IMR-90 (cell line): ENCODE measurements around the gene TOR2A. TPM values are rescaled to one million over a fixed set of nuclear protein-coding genes. Genes with fewer than 3 reads are reported as not detected.

ENCODE experiments used
- ATAC-seq: fragments of 200-7000 bp; cut with Tn5 transposase; 2 replicates; pipeline ENCODE4 v1.9.1; 2020; ENCODE audit warnings: low read depth, mild to moderate bottlenecking, moderate library complexity
- BruUV-seq: library from RNA; stranded (reverse); fragments of 400-500 nt; replicated peaks from 2 replicates; lab custom pipeline; 2021; lab: Mats Ljungman, UMichigan
- CTCF ChIA-PET: fragments of 300-600 bp; formaldehyde crosslinking; extraction: SDS; loops from one replicate; lab custom pipeline; 2021; ENCODE audit warnings: antibody characterized with exemption; lab: Yijun Ruan, JAX
- POLR2A ChIA-PET: fragments of 300-600 bp; sonication (Branson Sonifier 250); formaldehyde crosslinking; loops from one replicate; lab custom pipeline; 2022; ENCODE audit warnings: antibody characterized with exemption; ENCODE audit not compliant: unreplicated experiment; lab: Charles Lee
- DNase-seq: peaks from one replicate; pipeline ENCODE4 v3.0.0; 2013
- H2AFZ ChIP-seq: replicated peaks from 2 replicates; pipeline ENCODE3; 2013; ENCODE audit warnings: low read length, mild to moderate bottlenecking; ENCODE audit not compliant: poor library complexity
- H2AK5ac ChIP-seq: 2 replicates; pipeline ENCODE4 v1.6.1; 2013; ENCODE audit warnings: low read depth, low read length, inconsistent platforms
- H2AK9ac ChIP-seq: replicated peaks from 2 replicates; pipeline ENCODE3; 2013; ENCODE audit warnings: mild to moderate bottlenecking, low read depth, low read length, moderate library complexity; ENCODE audit not compliant: poor library complexity
- H2BK120ac ChIP-seq: 2 replicates; pipeline ENCODE4 v1.6.1; 2013; ENCODE audit warnings: low read depth, low read length, inconsistent platforms
- H2BK15ac ChIP-seq: 3 replicates; pipeline ENCODE4 v1.6.1; 2013; ENCODE audit warnings: low read depth, low read length, inconsistent platforms
- H2BK20ac ChIP-seq: 2 replicates; pipeline ENCODE4 v1.6.1; 2013; ENCODE audit warnings: low read depth, mild to moderate bottlenecking, inconsistent platforms, low read length, moderate library complexity
- H2BK5ac ChIP-seq: 2 replicates; pipeline ENCODE4 v1.6.1; 2013; ENCODE audit warnings: mild to moderate bottlenecking, low read depth, low read length, inconsistent platforms; ENCODE audit not compliant: poor library complexity, severe bottlenecking
- H3K14ac ChIP-seq: replicated peaks from 2 replicates; pipeline ENCODE4 v1.6.1; 2013; ENCODE audit warnings: low read depth, low read length, inconsistent platforms
- H3K18ac ChIP-seq: 2 replicates; pipeline ENCODE4 v1.6.1; 2013; ENCODE audit warnings: low read depth, low read length, control low read depth
- H3K23ac ChIP-seq: 2 replicates; pipeline ENCODE4 v1.6.1; 2013; ENCODE audit warnings: low read depth, low read length, inconsistent platforms
- H3K27ac ChIP-seq: 2 replicates; pipeline ENCODE4 v1.5.1; 2013; ENCODE audit warnings: mild to moderate bottlenecking, control low read depth, low read length; ENCODE audit not compliant: insufficient read depth
- H3K27me3 ChIP-seq: 2 replicates; pipeline ENCODE4 v1.6.1; 2013; ENCODE audit warnings: low read length; ENCODE audit not compliant: control insufficient read depth, insufficient read depth
- H3K36me3 ChIP-seq: 2 replicates; pipeline ENCODE4 v1.6.1; 2013; ENCODE audit warnings: low read length, mixed read lengths; ENCODE audit not compliant: control insufficient read depth, insufficient read depth
- H3K4ac ChIP-seq: 2 replicates; pipeline ENCODE4 v1.6.1; 2013; ENCODE audit warnings: low read depth, low read length, inconsistent platforms
- H3K4me1 ChIP-seq: 2 replicates; pipeline ENCODE4 v1.6.1; 2013; ENCODE audit warnings: low read length, mixed read lengths; ENCODE audit not compliant: control insufficient read depth, insufficient read depth
- H3K4me2 ChIP-seq: 2 replicates; pipeline ENCODE4 v1.6.1; 2013; ENCODE audit warnings: low read depth, mild to moderate bottlenecking, control low read depth, low read length, moderate library complexity
- H3K4me3 ChIP-seq: 2 replicates; pipeline ENCODE4 v1.5.1; 2013; ENCODE audit warnings: low read depth, mild to moderate bottlenecking, control low read depth, low read length, moderate library complexity; ENCODE audit not compliant: insufficient read depth
- H3K56ac ChIP-seq: 2 replicates; pipeline ENCODE4 v1.6.1; 2013; ENCODE audit warnings: low read length, inconsistent platforms; ENCODE audit not compliant: insufficient read depth; ENCODE audit errors: extremely low read depth
- H3K79me1 ChIP-seq, 2 experiments: 2 replicates each; pipeline ENCODE4 v1.6.1; 2013; ENCODE audit warnings: low read length in 2 of 2, inconsistent platforms in 1 of 2, low read depth in 1 of 2
- H3K9ac ChIP-seq: 2 replicates; pipeline ENCODE4 v1.6.1; 2013; ENCODE audit warnings: low read depth, low read length, control low read depth
- H3K9me1 ChIP-seq: 2 replicates; pipeline ENCODE4 v1.6.1; 2013; ENCODE audit warnings: low read length, inconsistent platforms; ENCODE audit not compliant: insufficient read depth
- H3K9me3 ChIP-seq: 2 replicates; pipeline ENCODE4 v1.6.1; 2013; ENCODE audit warnings: low read length; ENCODE audit not compliant: control insufficient read depth, insufficient read depth
- H4K20me1 ChIP-seq: 2 replicates; pipeline ENCODE4 v1.6.1; 2013; ENCODE audit warnings: low read length, inconsistent platforms; ENCODE audit not compliant: insufficient read depth
- H4K5ac ChIP-seq: 2 replicates; pipeline ENCODE4 v1.6.1; 2013; ENCODE audit warnings: mild to moderate bottlenecking, low read depth, low read length, control low read depth
- H4K8ac ChIP-seq, 2 experiments: 2 replicates each; pipeline ENCODE4 v1.6.1; 2013; ENCODE audit warnings: low read depth in 2 of 2, low read length in 2 of 2, control low read depth in 1 of 2, inconsistent platforms in 1 of 2
- H4K91ac ChIP-seq: 2 replicates; pipeline ENCODE4 v1.6.1; 2013; ENCODE audit warnings: low read depth, low read length, inconsistent platforms; ENCODE audit not compliant: insufficient read depth
- MAFK ChIP-seq: IDR thresholded peaks from 2 replicates; pipeline ENCODE4 v1.6.1; 2012; ENCODE audit warnings: low read depth, low read length, improper control_type of control experiment
- WGBS, 2 experiments: methylation state at CpG; one replicate each; pipeline versions ENCODE4 v1.1.5 to v1.1.7; 2013; ENCODE audit warnings: missing lambda C conversion rate in 2 of 2; ENCODE audit not compliant: insufficient read length in 1 of 2; ENCODE audit errors: extremely low coverage in 2 of 2; 5-methylcytosine and 5-hydroxymethylcytosine counted together
- dilution Hi-C: fragments of 300-500 bp; cut with HindIII; formaldehyde crosslinking; loops from one replicate; pipeline ENCODE4 v1.14.3; 2018; ENCODE audit warnings: low sequenced_read_pairs; ENCODE audit not compliant: unreplicated experiment
- in situ Hi-C: fragments of 300-500 bp; cut with MboI; formaldehyde crosslinking; loops from 3 replicates; pipeline ENCODE4 v1.14.3; 2019; ENCODE audit warnings: low sequenced_read_pairs, inconsistent platforms, mixed read lengths
- intact Hi-C: fragments of 100-400 bp; cut with micrococcal nuclease; formaldehyde crosslinking; loops from 2 replicates; pipeline ENCODE4 v1.10.0; 2022
- polyA plus RNA-seq, 3 experiments: library from polyadenylated mRNA; depleted of rRNA; stranded (reverse); fragments of >200 nt; gene quantifications; 2 replicates each; pipeline ENCODE4 v1.2.3, GENCODE V29; 2012; ENCODE audit warnings: low replicate concordance in 1 of 3
- total RNA-seq: library from RNA; depleted of rRNA; stranded (reverse); fragments of >200 nt; gene quantifications from 2 replicates; pipeline ENCODE4 v1.2.3, GENCODE V29; 2012
- TF ChIP-seq, protein P1 (sequence below): fragments of 150-350 bp; IDR thresholded peaks from 2 replicates; pipeline ENCODE4 v1.6.1; 2017; ENCODE audit warnings: mild to moderate bottlenecking, antibody characterized with exemption, low read length, low read depth

The TOR2A gene
- total and polyA plus RNA-seq, 2 of the 4 experiments (the other 2 are of a cell fraction): 0.90 to 12.5 TPM

DNA sequence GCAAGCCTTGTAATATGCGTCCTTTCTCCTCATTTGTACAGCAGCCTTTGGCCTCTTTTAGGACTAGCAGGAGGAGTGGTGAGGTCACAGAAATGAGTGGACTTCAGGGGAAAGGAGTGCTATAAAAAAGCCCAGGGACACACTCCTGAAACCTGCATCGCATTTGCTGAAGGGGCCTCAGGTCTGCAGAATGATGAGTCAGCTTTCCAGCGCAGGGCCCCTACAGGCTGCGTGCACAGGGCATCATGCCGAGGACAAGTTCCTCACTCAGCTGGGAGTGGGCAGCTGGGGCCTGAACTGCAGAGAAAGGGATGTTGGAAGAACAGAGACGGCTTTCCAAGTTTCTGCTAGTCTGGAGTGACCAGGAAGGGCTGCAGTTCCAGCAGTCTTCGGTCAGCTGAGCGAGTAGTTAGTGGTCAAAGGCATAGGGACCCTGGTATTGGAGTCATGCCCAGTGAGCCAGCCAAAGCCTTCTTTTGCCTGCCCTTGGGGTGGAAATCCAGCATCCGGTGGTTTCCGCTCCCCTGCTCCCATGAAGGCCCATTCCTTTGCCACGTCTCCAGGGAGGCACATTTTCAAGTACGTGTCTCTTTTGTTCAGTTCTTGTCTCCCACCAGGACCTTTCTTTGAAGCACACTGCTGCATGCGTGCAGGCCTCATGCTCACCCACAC is 45.6 kb downstream of the TOR2A start:
- no peak overlapping the region for H2AK5ac ChIP-seq
- intact Hi-C loops: no loop called here
- H2AK9ac ChIP-seq: peak overlapping the region; percentile 13
- peaks cover 15% of the 10 kb centered on the region for H3K9me1 ChIP-seq
- ChIA-PET POLR2A (no interaction called here), CTCF (no interaction called here)
- no peaks in the 10 kb centered on the region for H4K20me1 ChIP-seq
- WGBS, 2 experiments: 89% methylated on average over 8 of the region's 13 CpGs; no CpG with 5 or more reads in 1 of the 2 experiments
- no peak overlapping the region for H2BK15ac ChIP-seq
- H2BK20ac ChIP-seq: no peak overlapping the region
- no peak overlapping the region for H4K91ac ChIP-seq
- no peak overlapping the region for H2BK120ac ChIP-seq
- no peak overlapping the region for H3K14ac ChIP-seq
- no peak overlapping the region for H3K27ac ChIP-seq
- no peaks in the 10 kb centered on the region for H3K9me3 ChIP-seq
- H3K9ac ChIP-seq: no peak overlapping the region
- no peak for DNase-seq
- no TSS peak for BruUV-seq
- no peak overlapping the region for H4K5ac ChIP-seq
- no peak overlapping the region for H3K4ac ChIP-seq
- H2AFZ ChIP-seq: no peak overlapping the region
- no peaks in the 10 kb centered on the region for H3K79me1 ChIP-seq
- H3K27me3 ChIP-seq: no peaks in the 10 kb centered on the region
- H3K4me3 ChIP-seq: no peak overlapping the region
- in situ Hi-C loops: no loop called here
- H3K4me2 ChIP-seq: no peak overlapping the region
- no peak overlapping the region for H3K18ac ChIP-seq
- no peak overlapping the region for H2BK5ac ChIP-seq
- dilution Hi-C loops: no loop called here
- TF ChIP-seq MAFK: peak; percentile 73
- TF ChIP-seq, protein P1, sequence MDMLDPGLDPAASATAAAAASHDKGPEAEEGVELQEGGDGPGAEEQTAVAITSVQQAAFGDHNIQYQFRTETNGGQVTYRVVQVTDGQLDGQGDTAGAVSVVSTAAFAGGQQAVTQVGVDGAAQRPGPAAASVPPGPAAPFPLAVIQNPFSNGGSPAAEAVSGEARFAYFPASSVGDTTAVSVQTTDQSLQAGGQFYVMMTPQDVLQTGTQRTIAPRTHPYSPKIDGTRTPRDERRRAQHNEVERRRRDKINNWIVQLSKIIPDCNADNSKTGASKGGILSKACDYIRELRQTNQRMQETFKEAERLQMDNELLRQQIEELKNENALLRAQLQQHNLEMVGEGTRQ: no peak
- peaks cover 4% of the 10 kb centered on the region for H3K4me1 ChIP-seq
- H3K56ac ChIP-seq: no peak overlapping the region
- H4K8ac ChIP-seq: no peak overlapping the region
- no peak overlapping the region for H3K23ac ChIP-seq
- ATAC-seq: no peak
- peaks cover 40% of the 10 kb centered on the region for H3K36me3 ChIP-seq
